22Rv1 (cell line): ENCODE data around the gene UFC1.
"Not testable (repeated sequence)": the region's sequence is repeated elsewhere in the genome, so short reads cannot be mapped to it uniquely, and the experiment has no call there.

Experiments used
- H3K27ac ChIP-seq: fragments of 450-650 bp; 2 replicates; pipeline ENCODE4 v1.5.1; 2017
- ZFX ChIP-seq: fragments of 450-650 bp; IDR thresholded peaks from 2 replicates; pipeline ENCODE4 v1.6.1; 2017; ENCODE audit warnings: antibody characterized with exemption, borderline replicate concordance
- TF ChIP-seq, protein P1 (sequence below): fragments of 450-650 bp; IDR thresholded peaks from 2 replicates; pipeline ENCODE4 v1.5.1; 2017; ENCODE audit warnings: mild to moderate bottlenecking

UFC1 gene

DNA sequence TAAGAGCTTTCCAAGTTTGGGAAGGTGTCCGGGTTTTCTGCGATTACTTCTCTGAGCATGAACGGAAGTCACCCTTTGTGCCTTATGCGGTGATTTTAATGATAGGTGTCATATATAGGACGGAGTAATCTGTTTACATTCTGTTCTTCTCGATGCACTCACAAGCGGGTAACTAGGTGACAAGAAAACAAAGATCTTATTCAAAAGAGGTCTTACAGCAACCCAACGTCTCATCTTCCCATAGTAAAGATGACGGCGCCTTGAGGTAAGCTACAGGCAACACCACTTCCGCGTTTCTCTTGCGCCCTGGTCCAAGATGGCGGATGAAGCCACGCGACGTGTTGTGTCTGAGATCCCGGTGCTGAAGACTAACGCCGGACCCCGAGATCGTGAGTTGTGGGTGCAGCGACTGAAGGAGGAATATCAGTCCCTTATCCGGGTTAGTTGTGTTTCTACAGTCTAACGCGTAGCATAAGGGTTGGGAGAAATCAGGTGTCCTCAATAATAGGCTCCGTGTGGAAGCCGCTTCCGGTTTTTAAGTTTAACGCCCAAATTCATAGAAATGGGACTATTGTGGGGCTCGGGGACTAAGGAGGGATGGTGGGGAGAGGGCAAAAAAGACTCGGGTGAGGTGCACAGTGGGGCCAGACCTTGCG is at the start of gene UFC1:
Gene UFC1, plus strand, starts transcription at position 297 of the 656 bp plus-strand sequence. Its CDS starts 20 bp downstream, at position 317.
- TF ChIP-seq ZFX, result no peak
- TF ChIP-seq, protein P1, sequence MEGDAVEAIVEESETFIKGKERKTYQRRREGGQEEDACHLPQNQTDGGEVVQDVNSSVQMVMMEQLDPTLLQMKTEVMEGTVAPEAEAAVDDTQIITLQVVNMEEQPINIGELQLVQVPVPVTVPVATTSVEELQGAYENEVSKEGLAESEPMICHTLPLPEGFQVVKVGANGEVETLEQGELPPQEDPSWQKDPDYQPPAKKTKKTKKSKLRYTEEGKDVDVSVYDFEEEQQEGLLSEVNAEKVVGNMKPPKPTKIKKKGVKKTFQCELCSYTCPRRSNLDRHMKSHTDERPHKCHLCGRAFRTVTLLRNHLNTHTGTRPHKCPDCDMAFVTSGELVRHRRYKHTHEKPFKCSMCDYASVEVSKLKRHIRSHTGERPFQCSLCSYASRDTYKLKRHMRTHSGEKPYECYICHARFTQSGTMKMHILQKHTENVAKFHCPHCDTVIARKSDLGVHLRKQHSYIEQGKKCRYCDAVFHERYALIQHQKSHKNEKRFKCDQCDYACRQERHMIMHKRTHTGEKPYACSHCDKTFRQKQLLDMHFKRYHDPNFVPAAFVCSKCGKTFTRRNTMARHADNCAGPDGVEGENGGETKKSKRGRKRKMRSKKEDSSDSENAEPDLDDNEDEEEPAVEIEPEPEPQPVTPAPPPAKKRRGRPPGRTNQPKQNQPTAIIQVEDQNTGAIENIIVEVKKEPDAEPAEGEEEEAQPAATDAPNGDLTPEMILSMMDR, result no peak
- peak within 1 kb of the TSS; percentile 99 for H3K27ac ChIP-seq

DNA sequence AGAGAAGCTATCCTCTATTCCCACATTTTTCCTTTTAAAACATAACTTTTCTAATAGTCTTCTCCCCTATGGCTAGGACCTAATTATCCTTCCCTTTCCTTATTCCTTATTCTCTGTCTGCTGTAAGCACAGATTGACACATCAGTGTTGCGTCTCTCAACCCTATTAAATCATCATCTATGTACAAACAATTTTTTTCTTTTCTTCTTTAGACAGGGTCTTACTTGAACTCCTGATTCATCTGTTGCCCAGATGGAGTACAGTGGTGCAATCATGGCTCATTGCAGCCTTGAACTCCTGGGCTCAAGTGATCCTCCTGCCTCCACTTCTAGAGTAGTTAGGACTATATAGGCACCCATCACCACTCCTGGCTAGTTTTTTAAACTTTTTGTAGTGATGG is 47.3 kb upstream of the UFC1 start:
- H3K27ac ChIP-seq, result no peak overlapping the region
- no peak for TF ChIP-seq ZFX
- TF ChIP-seq, protein P1, result no peak

DNA sequence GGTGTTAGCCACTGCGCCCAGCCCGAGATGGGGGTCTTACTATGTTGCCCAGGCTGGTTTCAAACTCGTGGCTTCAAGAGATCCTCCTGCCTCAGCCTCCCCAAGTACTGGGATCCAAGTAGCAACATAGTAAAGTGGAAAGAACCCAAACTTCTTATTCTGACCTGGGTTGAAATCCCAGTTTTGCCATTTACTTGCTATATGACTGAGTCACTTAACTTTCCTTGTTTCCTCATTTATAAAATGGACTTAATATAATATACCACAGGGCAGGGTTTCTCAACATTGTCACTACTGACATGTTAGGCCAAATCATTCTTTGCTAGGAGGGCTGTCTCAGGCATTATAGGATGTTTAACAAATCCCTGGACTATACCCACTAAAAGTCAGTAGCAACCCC is 42.7 kb upstream of the UFC1 start:
- no peak overlapping the region for H3K27ac ChIP-seq
- TF ChIP-seq ZFX, result no peak
- TF ChIP-seq, protein P1, result no peak

DNA sequence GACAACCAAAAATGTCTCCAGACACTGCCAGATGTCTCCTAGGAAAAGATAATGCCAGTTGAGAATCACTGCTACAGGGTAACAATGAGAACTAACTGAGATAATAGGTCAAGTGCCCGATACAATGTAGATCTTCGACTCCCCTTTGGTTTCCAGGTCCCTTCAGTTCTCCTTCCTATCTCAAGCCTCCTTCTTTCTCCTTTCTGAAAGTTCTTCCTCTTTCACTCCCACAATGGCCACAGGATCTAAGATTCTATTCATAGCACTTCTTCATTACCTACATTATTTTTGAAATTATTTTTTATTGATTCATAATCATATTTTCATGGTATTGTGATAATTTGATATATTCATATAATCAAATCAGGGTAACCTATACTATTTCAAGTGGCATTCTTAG is 42.3 kb upstream of the UFC1 start:
- H3K27ac ChIP-seq, result no peak overlapping the region
- TF ChIP-seq, protein P1, result no peak
- no peak for TF ChIP-seq ZFX

DNA sequence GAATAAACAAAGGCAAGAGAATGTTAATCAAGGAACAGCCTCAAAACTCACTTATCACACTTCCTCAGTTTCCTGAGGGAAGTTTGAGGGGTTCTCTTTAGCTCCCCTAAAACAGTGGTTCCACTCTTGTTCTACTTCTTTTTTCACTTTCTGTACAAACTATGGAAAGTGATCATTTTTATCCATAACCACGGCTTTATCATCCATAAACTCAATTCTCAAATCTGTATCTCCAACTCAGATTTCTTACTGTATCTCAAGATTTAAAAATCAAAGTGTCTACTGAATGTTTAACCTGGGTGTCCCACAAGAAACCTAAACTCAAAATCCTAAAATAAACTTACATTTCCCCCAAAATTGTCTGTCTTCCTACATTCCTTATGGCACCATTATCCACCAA is 39.9 kb upstream of the UFC1 start:
- TF ChIP-seq, protein P1, result no peak
- TF ChIP-seq ZFX, result no peak
- 0 out of 2 replicates have a peak overlapping the region, but pooled peaks have one; percentile 5 for H3K27ac ChIP-seq

DNA sequence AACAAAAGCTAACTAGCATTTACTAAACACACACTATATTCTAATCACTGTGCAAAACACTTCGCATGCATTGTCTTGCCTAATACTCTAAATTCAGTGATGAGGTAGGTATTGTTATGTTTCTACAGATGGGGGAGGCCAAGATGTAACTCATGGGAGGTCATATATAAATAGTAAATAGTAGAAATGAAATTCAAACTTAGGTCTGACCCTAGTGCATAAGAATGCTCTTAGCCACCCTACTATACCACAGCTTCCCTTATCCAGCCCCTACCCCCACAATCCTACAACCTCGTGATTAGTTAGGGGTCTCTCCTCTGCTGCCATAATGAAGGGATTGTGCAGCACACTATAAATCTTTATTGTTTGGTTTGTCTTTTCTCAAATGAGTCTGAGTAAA is 39.2 kb upstream of the UFC1 start:
- peak overlapping the region; percentile 5; the same call in 1 of the 2 replicates for H3K27ac ChIP-seq
- no peak for TF ChIP-seq ZFX
- TF ChIP-seq, protein P1, result no peak

DNA sequence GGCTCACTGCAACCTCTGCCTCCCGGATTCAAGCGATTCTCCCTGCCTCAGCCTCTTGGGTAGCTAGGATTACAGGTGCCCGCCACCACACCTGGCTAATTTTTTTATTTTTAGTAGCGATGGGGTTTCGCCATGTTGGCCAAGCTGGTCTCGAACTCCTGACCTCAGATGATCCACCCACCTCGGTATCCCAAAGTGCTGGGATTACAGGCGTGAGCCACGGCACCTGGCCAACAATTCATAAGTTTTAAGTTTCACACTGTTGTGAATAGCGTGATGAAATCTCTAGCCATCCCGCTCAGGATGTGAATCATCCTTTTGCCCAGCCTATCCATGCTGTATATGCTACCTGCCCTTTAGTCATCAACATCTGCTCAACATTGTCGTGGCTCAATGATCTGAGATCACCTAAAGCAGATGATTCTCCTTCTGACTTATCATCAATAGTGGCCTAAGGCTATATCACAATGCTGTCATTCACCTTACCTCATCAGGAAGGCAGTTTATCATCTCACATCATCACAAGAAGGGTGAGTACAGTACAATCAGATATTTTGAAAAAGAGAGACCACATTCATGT is 38.6 kb upstream of the UFC1 start:
- no peak for TF ChIP-seq ZFX
- TF ChIP-seq, protein P1, result no peak
- peak overlapping the region; percentile 5; the same call in 1 of the 2 replicates for H3K27ac ChIP-seq

DNA sequence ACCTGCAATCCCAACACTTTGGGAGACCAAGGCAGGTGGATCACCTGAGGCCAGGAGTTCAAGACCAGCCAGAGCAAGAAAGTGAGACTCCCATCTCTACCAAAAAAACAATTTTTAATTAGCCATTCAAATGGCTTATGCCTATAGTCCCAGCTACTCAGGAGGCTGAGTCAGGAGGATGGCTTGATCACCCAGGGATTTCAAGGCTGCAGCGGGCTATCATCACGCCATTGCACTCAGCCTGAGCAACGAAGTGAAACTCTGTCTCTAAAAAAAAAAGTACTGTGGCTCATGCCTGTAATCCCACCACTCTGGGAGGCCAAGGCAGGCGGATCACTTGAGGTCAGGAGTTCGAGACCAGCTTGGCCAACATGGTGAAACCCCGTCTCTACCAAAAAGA is 37.8 kb upstream of the UFC1 start:
- H3K27ac ChIP-seq, result not testable (repeated sequence)
